ENCODE data around the gene KRTAP9-6.

The KRTAP9-6 gene

GRCh38 chr17:41302981-41303380 lies 37.8 kb downstream of the KRTAP9-6 start:
- no peaks in the 10 kb centered on the region for H3K27me3 ChIP-seq
- no peak overlapping the region for H3K27ac ChIP-seq
- H3K9ac ChIP-seq: no peak overlapping the region
- H4K20me1 ChIP-seq: no peaks in the 10 kb centered on the region
- peaks cover 12% of the 10 kb centered on the region for H3K4me1 ChIP-seq
- H3K4me2 ChIP-seq: no peak overlapping the region
- no peaks in the 10 kb centered on the region for H3K9me3 ChIP-seq
- H3K4me3 ChIP-seq: no peak overlapping the region
- TF ChIP-seq Cebpa-rat (IDR thresholded peaks at IDR 0.05): no peak
- no peaks in the 10 kb centered on the region for H3K36me3 ChIP-seq

GRCh38 chr17:41304091-41304490 lies 38.9 kb downstream of the KRTAP9-6 start:
- no peaks in the 10 kb centered on the region for H3K36me3 ChIP-seq
- H3K9me3 ChIP-seq: no peaks in the 10 kb centered on the region
- TF ChIP-seq Cebpa-rat (IDR thresholded peaks at IDR 0.05): no peak
- H3K4me1 ChIP-seq: peaks cover 23% of the 10 kb centered on the region
- no peaks in the 10 kb centered on the region for H4K20me1 ChIP-seq
- H3K4me2 ChIP-seq: no peak overlapping the region
- H3K27me3 ChIP-seq: no peaks in the 10 kb centered on the region
- no peak overlapping the region for H3K9ac ChIP-seq
- no peak overlapping the region for H3K4me3 ChIP-seq
- H3K27ac ChIP-seq: no peak overlapping the region

GRCh38 chr17:41307647-41308046 lies 42.5 kb downstream of the KRTAP9-6 start:
- Histone ChIP-seq H3K36me3 (no peaks in the 10 kb centered on the region), H3K4me3 (peak overlapping the region; percentile 0; the same call in 1 of the 2 replicates), H4K20me1 (no peaks in the 10 kb centered on the region), H3K9ac (peak overlapping the region; percentile 33; the same call in 1 of the 2 replicates), H3K27me3 (no peaks in the 10 kb centered on the region), H3K4me2 (peak overlapping the region; percentile 79), H3K27ac (peak overlapping the region; percentile 90), H3K9me3 (0 out of 2 replicates have a peak, but pooled peaks cover 3% of the 10 kb centered on the region), H3K4me1 (peaks cover 33% of the 10 kb centered on the region)
- no peak for TF ChIP-seq Cebpa-rat (IDR thresholded peaks at IDR 0.05)

GRCh38 chr17:41308251-41308917 lies 43.2 kb downstream of the KRTAP9-6 start:
- peaks cover 33% of the 10 kb centered on the region for H3K4me1 ChIP-seq
- 0 out of 2 replicates have a peak, but pooled peaks cover 3% of the 10 kb centered on the region for H3K9me3 ChIP-seq
- H3K27me3 ChIP-seq: no peaks in the 10 kb centered on the region
- H3K9ac ChIP-seq: peak overlapping the region; percentile 70
- no peaks in the 10 kb centered on the region for H4K20me1 ChIP-seq
- H3K4me3 ChIP-seq: peak overlapping the region; percentile 11
- TF ChIP-seq Cebpa-rat (IDR thresholded peaks at IDR 0.05): no peak
- H3K27ac ChIP-seq: peak overlapping the region; percentile 90
- peak overlapping the region; percentile 79 for H3K4me2 ChIP-seq
- no peaks in the 10 kb centered on the region for H3K36me3 ChIP-seq

GRCh38 chr17:41308918-41309359 lies 43.8 kb downstream of the KRTAP9-6 start, which contains the start of gene KRTAP16-1:
TSS of gene KRTAP16-1 (minus strand) at chr17:41309309. CDS start at chr17:41309253, 56 bp downstream.
- Histone ChIP-seq H3K27me3 (no peaks in the 10 kb centered on the region), H3K4me3 (peak within 1 kb of the TSS; percentile 11), H3K4me2 (peak within 1 kb of the TSS; percentile 79), H3K27ac (peak within 1 kb of the TSS; percentile 90), H4K20me1 (no peaks in the 10 kb centered on the region), H3K9ac (peak within 1 kb of the TSS; percentile 70), H3K4me1 (peaks cover 33% of the 10 kb centered on the region), H3K9me3 (0 out of 2 replicates have a peak, but pooled peaks cover 3% of the 10 kb centered on the region), H3K36me3 (no peaks in the 10 kb centered on the region)
- no peak for TF ChIP-seq Cebpa-rat (IDR thresholded peaks at IDR 0.05)

- H3K4me2 ChIP-seq: no peak overlapping the region
- H3K9ac ChIP-seq: no peak overlapping the region
- H4K20me1 ChIP-seq: no peaks in the 10 kb centered on the region
- H3K27me3 ChIP-seq: no peaks in the 10 kb centered on the region
- no peak overlapping the region for H3K27ac ChIP-seq
- H3K4me1 ChIP-seq: peaks cover 33% of the 10 kb centered on the region
- no peaks in the 10 kb centered on the region for H3K36me3 ChIP-seq
- no peak for TF ChIP-seq Cebpa-rat (IDR thresholded peaks at IDR 0.05)
- 0 out of 2 replicates have a peak, but pooled peaks cover 3% of the 10 kb centered on the region for H3K9me3 ChIP-seq
- H3K4me3 ChIP-seq: no peak overlapping the region
Measured at GRCh38 chr17:41311111-41311510, 45.9 kb downstream of the KRTAP9-6 start.

- Histone ChIP-seq H4K20me1 (no peaks in the 10 kb centered on the region), H3K9me3 (peaks cover 14% of the 10 kb centered on the region), H3K4me1 (no peaks in the 10 kb centered on the region), H3K36me3 (no peaks in the 10 kb centered on the region), H3K4me3 (no peak within 1 kb of the TSS), H3K27me3 (no peaks in the 10 kb centered on the region), H3K27ac (no peak within 1 kb of the TSS), H3K9ac (no peak within 1 kb of the TSS), H3K4me2 (no peak within 1 kb of the TSS)
- TF ChIP-seq Cebpa-rat (IDR thresholded peaks at IDR 0.05): no peak
Measured at GRCh38 chr17:41315204-41315794, 50.1 kb downstream of the KRTAP9-6 start, which contains the start of gene KRTAP17-1. TSS of gene KRTAP17-1 (minus strand) at chr17:41315710. CDS start at chr17:41315650, 60 bp downstream.
